ENCODE measurements around the gene ECHS1.

The ECHS1 gene

DNA sequence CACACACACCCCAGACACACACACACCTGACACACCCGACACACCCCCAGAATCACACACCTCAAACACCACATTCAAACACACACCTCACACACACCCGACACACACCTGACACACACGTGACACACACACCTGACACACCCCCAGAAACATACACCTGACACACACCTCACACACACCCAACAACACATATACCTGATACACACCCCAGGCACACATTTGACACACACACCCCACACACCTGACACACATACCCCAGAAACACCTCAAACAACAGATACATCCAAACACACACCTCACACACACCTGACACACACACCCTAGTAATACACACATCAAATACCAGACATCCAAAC is 35.8 kb downstream of the ECHS1 start (continued):
- TF ChIP-seq ZNF155 (tag by site-specific recombination; IDR thresholded peaks at IDR 0.05) (peak; percentile 3; the same call in 1 of the 2 replicates), ZNF2 (tag by site-specific recombination; IDR thresholded peaks at IDR 0.05) (0 out of 2 replicates have a peak, but pooled peaks have one; percentile 19)
- TF ChIP-seq, protein P1, sequence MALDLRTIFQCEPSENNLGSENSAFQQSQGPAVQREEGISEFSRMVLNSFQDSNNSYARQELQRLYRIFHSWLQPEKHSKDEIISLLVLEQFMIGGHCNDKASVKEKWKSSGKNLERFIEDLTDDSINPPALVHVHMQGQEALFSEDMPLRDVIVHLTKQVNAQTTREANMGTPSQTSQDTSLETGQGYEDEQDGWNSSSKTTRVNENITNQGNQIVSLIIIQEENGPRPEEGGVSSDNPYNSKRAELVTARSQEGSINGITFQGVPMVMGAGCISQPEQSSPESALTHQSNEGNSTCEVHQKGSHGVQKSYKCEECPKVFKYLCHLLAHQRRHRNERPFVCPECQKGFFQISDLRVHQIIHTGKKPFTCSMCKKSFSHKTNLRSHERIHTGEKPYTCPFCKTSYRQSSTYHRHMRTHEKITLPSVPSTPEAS (tag by site-specific recombination; IDR thresholded peaks at IDR 0.05), result 0 out of 2 replicates have a peak, but pooled peaks have one; percentile 5

DNA sequence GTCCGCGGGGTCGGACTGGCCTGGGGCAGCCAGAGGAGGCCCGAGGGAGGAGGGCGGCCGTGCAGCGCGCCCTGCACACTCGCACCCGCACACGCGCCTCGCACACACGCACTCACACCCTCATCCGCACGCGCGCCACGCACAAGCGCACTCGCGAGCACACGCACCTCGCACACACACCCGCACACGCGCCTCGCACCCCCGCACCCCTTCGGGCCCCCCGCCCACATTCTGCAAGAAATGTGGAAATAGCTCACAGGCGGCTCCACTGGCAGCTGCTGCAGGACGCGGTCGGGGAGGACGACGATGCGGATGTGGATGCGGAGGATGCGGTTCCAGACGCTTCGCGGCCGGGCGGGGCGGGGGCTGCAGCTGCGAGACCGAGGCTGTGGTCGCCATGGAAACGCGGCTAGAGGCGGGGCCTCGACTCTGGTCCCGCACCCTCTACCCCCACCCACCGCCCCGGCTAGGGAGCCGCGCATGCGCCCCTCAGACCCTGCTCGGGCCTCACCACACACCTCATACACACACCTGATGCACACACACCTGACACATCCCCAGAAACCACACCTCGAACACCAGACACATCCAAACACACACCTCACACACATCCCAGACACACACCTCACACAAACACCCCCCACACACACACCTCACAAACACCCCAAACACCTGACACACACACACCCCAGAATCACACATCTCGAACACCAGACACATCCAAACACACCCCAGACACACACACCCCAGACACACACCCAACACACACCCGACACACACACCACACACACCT is 36.4 kb downstream of the ECHS1 start, which contains the start of gene CALY:
Gene CALY (minus strand): TSS at position 320 of the 793 bp plus-strand sequence. CDS start 7,907 bp downstream, outside the sequence.
- Histone ChIP-seq H3K9me3 (ENCODE audit: control insufficient read depth, insufficient read depth, low read depth, low read length) (no peaks in the 10 kb centered on the region), H3K4me3 (ENCODE audit: low read depth, low read length) (no peak within 1 kb of the TSS), H3K36me3 (ENCODE audit: control insufficient read depth in 2 of 2, insufficient read depth in 1 of 2, low read length in 2 of 2) (no peaks in the 10 kb centered on the region), H3K4me1 (ENCODE audit: control insufficient read depth, insufficient read depth, low read length) (peaks cover 2% of the 10 kb centered on the region; the same call in 1 of the 2 replicates), H3K27ac (ENCODE audit: extremely low read depth, low read depth, low read length) (no peak within 1 kb of the TSS)
- ChIA-PET POLR2A (interaction anchor here (0.5 kb wide), 1 partner anchor 15 kb away, joined by 8 read pairs; no protein-coding TSS in a partner anchor), CTCF (no interaction called here)
- no peak; the same call in 1 of the 2 replicates for TF ChIP-seq ZFP69B (tag by site-specific recombination; IDR thresholded peaks at IDR 0.05)
- peak; percentile 56; the same call in 1 of the 2 replicates for TF ChIP-seq ZEB2 (tag by site-specific recombination; IDR thresholded peaks at IDR 0.05)
- no peak for TF ChIP-seq ZNF624 (tag by site-specific recombination; IDR thresholded peaks at IDR 0.05)
- peak; percentile 82; the same call in 1 of the 2 replicates for TF ChIP-seq ZNF514 (tag by site-specific recombination; IDR thresholded peaks at IDR 0.05)
- TF ChIP-seq ZNF521 (tag by site-specific recombination; IDR thresholded peaks at IDR 0.05), result 0 out of 2 replicates have a peak, but pooled peaks have one; percentile 90
- TF ChIP-seq, protein P2, sequence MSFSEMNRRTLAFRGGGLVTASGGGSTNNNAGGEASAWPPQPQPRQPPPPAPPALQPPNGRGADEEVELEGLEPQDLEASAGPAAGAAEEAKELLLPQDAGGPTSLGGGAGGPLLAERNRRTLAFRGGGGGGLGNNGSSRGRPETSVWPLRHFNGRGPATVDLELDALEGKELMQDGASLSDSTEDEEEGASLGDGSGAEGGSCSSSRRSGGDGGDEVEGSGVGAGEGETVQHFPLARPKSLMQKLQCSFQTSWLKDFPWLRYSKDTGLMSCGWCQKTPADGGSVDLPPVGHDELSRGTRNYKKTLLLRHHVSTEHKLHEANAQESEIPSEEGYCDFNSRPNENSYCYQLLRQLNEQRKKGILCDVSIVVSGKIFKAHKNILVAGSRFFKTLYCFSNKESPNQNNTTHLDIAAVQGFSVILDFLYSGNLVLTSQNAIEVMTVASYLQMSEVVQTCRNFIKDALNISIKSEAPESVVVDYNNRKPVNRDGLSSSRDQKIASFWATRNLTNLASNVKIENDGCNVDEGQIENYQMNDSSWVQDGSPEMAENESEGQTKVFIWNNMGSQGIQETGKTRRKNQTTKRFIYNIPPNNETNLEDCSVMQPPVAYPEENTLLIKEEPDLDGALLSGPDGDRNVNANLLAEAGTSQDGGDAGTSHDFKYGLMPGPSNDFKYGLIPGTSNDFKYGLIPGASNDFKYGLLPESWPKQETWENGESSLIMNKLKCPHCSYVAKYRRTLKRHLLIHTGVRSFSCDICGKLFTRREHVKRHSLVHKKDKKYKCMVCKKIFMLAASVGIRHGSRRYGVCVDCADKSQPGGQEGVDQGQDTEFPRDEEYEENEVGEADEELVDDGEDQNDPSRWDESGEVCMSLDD (tag by site-specific recombination; IDR thresholded peaks at IDR 0.05), result peak; percentile 60
- peak; percentile 18; the same call in 1 of the 2 replicates for TF ChIP-seq ZNF335 (tag by site-specific recombination; conservative IDR thresholded peaks at IDR 0.05)
- no peak for TF ChIP-seq YY2 (tag by site-specific recombination; IDR thresholded peaks at IDR 0.05)
- no peak for TF ChIP-seq ZXDB (tag by site-specific recombination; IDR thresholded peaks at IDR 0.05)
- TF ChIP-seq GLI4 (tag by site-specific recombination; IDR thresholded peaks at IDR 0.05), result peak; percentile 62
- TF ChIP-seq, protein P3, sequence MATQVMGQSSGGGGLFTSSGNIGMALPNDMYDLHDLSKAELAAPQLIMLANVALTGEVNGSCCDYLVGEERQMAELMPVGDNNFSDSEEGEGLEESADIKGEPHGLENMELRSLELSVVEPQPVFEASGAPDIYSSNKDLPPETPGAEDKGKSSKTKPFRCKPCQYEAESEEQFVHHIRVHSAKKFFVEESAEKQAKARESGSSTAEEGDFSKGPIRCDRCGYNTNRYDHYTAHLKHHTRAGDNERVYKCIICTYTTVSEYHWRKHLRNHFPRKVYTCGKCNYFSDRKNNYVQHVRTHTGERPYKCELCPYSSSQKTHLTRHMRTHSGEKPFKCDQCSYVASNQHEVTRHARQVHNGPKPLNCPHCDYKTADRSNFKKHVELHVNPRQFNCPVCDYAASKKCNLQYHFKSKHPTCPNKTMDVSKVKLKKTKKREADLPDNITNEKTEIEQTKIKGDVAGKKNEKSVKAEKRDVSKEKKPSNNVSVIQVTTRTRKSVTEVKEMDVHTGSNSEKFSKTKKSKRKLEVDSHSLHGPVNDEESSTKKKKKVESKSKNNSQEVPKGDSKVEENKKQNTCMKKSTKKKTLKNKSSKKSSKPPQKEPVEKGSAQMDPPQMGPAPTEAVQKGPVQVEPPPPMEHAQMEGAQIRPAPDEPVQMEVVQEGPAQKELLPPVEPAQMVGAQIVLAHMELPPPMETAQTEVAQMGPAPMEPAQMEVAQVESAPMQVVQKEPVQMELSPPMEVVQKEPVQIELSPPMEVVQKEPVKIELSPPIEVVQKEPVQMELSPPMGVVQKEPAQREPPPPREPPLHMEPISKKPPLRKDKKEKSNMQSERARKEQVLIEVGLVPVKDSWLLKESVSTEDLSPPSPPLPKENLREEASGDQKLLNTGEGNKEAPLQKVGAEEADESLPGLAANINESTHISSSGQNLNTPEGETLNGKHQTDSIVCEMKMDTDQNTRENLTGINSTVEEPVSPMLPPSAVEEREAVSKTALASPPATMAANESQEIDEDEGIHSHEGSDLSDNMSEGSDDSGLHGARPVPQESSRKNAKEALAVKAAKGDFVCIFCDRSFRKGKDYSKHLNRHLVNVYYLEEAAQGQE (tag by site-specific recombination; IDR thresholded peaks at IDR 0.05), result no peak
- TF ChIP-seq ZNF140 (tag by site-specific recombination; IDR thresholded peaks at IDR 0.05), result 0 out of 2 replicates have a peak, but pooled peaks have one; percentile 2
- TF ChIP-seq ZNF571 (tag by site-specific recombination; IDR thresholded peaks at IDR 0.05), result no peak
- no peak for TF ChIP-seq SALL2 (tag by site-specific recombination; IDR thresholded peaks at IDR 0.05; ENCODE audit: borderline replicate concordance)
- no peak for TF ChIP-seq GLIS1 (tag by site-specific recombination; IDR thresholded peaks at IDR 0.05)
- peak; percentile 61; the same call in 1 of the 2 replicates for TF ChIP-seq ZNF600 (tag by site-specific recombination; IDR thresholded peaks at IDR 0.05)
- TF ChIP-seq ZNF169 (tag by site-specific recombination; IDR thresholded peaks at IDR 0.05), result no peak
- TF ChIP-seq ZNF184 (tag by site-specific recombination; IDR thresholded peaks at IDR 0.05), result no peak
- no peak for TF ChIP-seq GLI2 (tag by site-specific recombination; IDR thresholded peaks at IDR 0.05; ENCODE audit: borderline replicate concordance, low read depth)
- TF ChIP-seq, protein P4, sequence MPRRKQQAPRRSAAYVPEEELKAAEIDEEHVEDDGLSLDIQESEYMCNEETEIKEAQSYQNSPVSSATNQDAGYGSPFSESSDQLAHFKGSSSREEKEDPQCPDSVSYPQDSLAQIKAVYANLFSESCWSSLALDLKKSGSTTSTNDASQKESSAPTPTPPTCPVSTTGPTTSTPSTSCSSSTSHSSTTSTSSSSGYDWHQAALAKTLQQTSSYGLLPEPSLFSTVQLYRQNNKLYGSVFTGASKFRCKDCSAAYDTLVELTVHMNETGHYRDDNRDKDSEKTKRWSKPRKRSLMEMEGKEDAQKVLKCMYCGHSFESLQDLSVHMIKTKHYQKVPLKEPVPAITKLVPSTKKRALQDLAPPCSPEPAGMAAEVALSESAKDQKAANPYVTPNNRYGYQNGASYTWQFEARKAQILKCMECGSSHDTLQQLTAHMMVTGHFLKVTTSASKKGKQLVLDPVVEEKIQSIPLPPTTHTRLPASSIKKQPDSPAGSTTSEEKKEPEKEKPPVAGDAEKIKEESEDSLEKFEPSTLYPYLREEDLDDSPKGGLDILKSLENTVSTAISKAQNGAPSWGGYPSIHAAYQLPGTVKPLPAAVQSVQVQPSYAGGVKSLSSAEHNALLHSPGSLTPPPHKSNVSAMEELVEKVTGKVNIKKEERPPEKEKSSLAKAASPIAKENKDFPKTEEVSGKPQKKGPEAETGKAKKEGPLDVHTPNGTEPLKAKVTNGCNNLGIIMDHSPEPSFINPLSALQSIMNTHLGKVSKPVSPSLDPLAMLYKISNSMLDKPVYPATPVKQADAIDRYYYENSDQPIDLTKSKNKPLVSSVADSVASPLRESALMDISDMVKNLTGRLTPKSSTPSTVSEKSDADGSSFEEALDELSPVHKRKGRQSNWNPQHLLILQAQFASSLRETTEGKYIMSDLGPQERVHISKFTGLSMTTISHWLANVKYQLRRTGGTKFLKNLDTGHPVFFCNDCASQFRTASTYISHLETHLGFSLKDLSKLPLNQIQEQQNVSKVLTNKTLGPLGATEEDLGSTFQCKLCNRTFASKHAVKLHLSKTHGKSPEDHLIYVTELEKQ (tag by site-specific recombination; IDR thresholded peaks at IDR 0.05; ENCODE audit: borderline replicate concordance), result no peak
- no peak for TF ChIP-seq ZNF138 (tag by site-specific recombination; IDR thresholded peaks at IDR 0.05; ENCODE audit: borderline replicate concordance)
- TF ChIP-seq ZNF2 (tag by site-specific recombination; IDR thresholded peaks at IDR 0.05), result no peak
